GM19455 (cell line): ENCODE measurements around the gene CLIC4.
"Not testable (repeated sequence)": the region's sequence is repeated elsewhere in the genome, so short reads cannot be mapped to it uniquely, and the experiment has no call there.

Experiments
- ATAC-seq: cut with Tn5 transposase; IDR thresholded peaks from one replicate; pipeline ENCODE4 v1.9.1; 2021; ENCODE audit not compliant: unreplicated experiment

CLIC4 gene

DNA sequence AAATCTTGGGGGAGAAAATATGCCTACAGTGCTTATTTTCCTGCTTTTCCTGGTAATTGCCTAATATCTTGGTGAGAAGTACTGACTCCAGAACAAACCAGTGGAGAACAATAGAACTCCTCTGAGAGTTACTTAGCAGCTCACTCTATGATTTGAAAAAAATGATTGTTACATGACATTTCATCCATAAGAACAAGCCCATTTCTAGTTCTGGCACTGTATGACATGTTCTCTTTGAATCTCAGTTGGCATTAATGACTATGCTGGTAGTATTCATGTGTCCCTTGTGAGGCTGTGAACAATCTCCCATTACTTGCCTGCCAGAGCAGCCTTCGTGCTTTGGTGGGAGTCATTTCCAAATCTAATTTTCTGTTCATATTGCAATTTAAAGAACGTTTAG, 58.0 kb downstream of the CLIC4 start:
- no peak for ATAC-seq

DNA sequence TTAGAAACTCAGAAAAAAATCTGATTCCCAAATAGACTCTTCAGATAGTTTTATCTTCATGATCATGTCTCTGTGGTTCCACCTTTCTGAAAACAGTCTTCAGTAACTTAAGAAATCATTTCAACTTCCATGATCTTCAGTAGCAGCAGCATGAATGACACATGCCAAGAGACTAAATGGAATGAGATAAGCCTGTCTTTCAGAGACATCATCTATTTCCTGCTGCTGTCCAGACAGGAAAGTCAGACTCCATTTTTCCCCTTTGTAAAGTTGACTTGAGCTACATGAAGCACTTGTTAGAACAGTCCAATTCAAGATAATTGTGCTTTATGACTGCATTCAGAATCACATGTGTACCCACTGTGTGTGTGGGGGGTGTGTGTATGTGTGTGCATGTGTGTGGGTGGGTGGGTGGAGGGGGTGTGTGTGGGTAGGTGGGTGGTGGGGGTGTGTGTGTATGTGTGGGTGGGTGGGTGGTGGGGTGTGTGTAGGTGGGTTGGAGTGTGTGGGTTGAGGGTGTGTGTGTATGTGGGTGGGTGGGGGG, 58.8 kb downstream of the CLIC4 start:
- no peak for ATAC-seq

DNA sequence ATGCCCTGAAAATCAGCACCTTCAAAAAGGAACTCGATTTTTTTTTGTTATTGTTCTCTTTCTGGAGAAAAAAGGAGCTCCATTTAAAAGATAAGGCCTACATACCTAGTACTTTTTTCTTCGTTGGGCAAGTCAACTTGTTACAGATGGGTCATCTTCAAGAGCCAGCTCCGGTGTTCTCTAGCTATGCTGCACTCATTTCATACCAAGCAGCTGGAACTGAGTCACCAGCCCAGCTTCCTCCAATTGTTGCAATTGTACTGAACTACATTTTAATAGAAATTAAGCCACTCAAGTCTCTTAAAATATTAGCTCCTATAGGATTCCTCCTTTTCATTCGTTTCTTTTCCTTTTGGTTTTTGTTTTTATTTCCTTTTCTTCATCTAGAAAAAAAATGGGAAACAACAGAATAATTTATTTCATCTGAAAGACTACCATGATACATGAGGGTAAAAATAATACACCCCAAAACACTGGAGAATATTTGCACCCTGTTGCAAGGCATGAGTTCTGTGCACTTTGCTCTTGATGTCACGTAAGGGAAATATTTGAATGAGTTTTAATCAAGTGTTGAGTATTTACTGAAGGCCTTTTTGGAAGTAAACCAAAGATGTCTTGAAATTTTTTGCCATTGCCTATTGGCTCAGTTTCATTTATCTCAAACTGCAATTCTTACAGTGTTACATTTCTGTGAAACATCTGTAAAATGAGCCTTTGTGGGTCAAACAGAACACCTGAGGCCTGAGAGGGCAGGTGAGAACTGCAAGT, 60.5 kb downstream of the CLIC4 start:
- ATAC-seq, result no peak

DNA sequence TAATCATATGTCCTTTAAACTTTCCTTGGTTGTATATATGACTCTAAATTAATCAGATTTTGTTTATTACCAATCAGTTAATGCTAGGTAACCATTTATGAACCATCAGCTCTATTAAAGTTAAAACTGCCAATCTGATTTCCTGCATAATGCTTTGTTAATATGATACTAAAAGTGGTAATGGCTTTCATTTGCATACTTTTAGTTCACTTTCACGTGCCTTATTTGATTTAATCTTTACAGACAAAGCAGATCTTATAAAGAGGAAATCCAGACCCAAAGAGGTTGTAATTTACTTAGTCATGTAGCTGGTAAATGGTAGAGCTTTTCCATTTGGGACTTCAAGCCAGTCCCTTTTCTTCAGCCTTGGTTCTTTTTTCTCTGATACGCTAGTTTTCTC, 61.3 kb downstream of the CLIC4 start:
- no peak for ATAC-seq

DNA sequence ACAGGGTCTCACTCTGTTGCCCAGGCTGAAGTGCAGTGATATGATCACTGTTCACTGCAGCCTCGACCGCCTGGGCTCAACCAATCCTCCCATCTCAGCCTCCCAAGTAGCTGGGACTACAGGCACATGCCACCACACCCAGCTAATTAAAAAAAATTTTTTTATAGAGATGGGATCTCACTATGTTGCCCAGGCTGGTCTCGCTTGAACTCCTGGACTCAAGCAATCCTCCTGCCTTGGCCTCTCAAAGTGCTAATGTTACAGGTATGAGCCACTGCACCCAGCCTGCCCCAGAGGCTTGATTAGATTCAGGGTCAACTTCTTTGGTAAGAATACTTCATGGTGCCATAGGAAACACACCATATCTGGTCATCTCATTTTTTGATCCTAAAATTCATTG, 66.2 kb downstream of the CLIC4 start:
- ATAC-seq, result not testable (repeated sequence)

DNA sequence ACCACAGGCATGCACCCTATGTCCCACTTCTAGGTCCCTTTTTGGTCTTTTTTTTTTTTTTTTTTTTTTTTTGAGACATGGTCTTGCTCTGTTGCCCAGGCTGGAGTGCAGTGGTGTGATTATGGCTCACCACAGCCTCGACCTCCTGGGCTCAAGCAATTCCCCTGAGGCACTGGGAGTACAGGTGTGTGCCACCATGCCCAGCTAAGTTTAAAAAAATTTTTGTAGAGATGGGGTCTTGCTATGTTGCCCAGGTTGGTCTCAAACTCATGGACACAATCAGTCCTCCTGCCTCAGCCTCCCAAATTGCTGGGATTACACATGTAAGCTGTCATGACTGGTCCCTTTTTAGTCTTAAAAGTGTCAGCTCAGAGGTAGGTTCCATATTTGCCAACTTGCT, 75.0 kb downstream of the CLIC4 start:
- ATAC-seq, result not testable (repeated sequence)

DNA sequence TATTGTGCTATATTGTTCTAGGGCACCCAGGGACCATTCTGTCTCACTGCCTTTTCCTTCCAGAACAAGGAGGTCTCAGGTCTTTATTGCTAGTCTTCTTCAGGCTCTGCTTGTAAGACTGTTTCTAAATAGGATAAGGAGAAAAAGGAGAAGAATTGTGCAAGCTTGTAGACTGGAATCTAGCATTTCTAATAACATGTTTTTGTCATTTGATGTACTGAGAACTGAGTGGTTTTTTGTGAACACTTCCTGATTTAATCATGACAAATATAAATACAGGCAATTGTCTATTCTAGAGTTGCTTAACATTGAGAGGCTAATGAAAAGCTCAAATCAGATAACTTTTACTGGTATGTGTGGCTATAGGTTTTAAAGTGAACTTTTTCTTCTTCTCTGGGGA, 77.6 kb downstream of the CLIC4 start:
- ATAC-seq, result no peak

DNA sequence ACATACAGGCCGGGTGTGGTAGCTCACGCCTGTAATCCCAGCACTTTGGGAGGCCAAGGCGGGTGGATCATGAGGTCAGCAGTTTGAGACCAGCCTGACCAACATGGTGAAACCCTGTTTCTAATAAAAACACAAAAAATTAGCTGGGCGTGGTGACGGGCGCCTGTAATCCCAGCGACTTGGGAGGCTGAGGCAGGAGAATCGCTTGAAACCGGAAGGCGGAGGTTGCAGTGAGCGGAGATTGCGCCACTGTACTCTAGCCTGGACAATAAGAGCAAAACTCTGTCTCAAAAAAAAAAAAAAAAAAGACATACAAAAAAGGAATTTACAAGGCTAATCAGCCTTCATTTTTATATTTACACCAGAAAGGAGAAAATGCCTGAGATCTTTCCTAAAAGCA, 78.2 kb downstream of the CLIC4 start:
- not testable (repeated sequence) for ATAC-seq

DNA sequence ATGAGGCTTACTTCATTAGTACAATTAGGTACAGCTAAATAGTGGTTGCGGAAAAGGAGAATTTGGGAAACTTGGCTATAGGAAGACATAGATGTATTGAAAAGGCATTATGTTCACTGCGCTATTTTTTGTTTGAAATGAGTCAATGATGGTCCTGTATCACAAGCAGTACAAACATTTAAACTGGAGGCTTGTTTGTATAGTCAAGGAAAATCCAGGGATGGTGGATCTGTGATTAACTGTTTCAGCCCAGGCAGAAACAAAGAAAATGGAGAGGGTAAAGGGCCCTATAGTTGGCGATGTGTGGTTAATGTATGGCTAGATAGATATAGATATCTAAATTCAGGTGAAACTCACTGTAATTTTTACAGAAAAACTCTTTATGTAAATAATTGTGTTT, 79.9 kb downstream of the CLIC4 start:
- ATAC-seq, result no peak

DNA sequence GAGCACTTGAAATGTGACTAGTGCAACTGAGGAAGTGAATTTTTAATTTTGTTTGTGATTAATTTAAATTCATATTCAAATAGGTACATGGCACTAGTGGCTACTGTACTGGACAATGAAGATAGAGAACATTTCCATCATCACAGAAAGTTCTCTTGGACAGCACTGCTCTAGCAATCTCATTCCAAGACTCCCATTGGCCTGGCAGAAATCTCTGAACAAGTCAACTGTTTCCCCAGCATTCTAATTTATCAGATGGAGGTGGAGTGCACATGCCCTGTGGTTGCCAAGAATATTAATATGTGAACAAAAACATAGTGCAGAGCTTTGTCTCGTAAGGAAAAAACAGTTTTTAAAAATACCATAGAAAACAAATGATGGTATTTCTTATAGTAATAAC, 81.3 kb downstream of the CLIC4 start:
- no peak for ATAC-seq

DNA sequence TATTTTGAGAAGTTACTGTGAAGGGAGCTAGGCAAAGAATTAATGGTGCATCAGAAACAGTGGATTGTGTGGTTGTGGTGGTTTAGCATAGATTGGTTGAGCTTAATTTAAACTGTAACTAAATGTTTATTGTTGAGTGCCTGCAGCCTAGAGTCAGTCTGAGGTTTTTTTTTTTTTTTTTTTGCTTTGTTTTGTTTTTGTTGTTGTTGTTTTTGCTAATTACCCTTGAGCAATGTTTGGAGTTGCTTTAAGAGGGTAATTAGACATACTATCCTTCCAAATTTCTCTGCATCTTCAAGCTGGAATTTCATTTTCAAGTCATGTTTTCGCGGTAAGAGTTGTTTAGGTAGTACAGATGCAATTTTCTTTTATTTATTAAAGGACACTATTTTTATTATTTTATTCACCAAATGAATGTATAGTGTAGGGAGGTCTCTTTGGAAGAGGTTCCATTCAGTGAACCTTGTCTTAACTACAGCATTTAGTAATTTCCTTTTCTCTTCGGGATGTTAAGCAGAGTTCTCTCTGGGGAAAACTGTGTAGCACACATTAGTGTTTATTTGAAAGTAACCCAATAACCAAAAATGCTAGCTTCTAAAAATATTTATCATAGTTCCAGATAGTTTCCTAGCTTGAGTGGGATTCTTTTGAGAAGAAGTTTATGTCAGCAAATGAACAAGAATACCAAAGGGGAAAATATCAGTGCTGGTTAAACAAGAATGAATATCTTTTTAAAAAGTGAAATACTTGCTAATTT, 82.3 kb downstream of the CLIC4 start:
- no peak for ATAC-seq

DNA sequence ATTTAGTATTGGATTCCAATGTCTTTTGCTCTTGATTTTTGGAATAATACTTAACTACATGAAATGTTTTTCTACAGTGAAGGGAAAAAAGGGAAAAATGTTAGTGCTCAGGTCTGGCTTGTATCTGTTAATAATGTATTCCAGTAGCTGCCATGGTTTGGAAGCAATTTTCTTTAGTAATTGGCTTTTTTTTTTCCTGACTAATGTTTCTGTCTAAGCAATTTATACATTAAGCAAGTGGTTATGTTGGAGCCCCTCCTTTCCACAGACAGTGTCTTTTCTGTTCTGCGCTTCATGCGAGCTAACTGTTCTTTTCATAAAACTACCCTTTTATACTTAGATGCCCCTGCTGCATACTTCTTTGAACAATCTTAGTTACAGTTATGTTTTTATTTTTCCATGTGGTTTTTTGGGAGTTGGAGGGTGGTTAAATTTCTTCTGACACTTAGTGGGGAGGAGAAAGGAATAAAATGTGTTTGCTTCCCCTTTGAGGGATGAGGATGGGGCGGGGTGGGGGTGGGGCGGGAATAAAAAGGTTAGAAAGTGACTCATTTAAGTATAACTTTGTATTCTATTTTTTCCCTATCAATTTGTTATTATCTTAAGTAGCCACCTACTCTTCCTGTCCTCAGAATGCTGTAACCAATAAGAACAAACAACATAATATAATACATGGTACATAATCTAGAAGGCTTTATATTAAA, 83.1 kb downstream of the CLIC4 start:
- no peak for ATAC-seq

DNA sequence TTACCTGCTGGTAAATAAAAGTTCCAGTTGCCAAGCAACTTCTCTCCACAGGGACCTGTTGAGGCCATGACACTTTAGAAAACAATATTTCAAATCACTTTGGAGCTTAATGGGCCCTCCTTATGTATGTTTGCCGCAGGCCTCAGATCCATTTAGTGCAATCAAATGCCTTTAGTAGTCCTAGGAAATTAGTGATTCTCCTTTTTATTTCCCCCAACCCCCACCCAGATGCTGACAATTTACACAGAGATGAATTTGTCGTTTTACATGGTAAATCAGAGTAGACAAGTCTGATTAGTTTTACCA, 83.6 kb downstream of the CLIC4 start:
- ATAC-seq, result no peak

DNA sequence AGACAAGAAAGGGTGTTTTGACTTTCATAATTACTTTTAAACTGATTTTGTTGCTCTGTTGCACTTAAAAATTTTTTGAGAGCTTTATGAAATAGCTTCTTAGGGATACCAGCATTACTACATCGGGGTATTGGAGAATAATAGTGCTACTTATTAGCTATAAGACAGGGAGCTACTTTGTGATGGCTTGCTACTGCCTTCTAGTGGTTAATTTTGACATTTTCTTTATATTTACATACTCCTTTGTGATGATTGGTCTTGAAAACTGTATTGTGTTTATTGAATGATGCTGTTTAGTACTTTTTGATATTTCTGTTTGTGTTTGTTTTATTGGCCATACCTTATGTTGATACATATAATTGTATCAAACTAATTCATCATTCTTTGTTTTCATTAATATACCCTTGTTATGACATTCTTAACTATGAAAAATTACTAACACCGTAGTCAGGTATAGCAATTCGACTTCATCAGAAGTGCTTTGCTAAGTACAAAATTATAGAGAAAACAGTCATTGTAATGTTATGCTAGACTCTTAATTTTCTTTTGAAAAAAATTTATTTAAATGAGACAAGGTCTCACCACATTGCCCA, 85.5 kb downstream of the CLIC4 start:
- ATAC-seq, result no peak

DNA sequence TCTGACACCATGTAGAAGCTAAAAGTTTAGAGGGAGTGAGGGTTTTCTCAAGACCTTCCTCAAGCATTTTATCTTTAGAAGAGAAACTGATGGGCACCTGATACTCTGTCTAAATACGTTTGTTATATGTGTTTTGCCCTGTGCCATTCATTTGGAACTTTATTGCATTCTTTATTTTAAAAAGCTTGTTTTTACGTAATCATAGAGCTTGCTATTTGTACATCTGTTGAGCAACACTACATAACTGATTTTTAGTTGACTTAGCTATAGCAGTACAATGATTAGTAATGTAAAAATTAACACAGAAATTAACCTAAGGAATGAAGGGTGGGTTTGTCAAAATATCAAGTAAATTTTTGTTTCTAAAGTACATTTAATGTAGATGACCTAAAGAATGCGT, 96.3 kb downstream of the CLIC4 start:
- no peak for ATAC-seq

DNA sequence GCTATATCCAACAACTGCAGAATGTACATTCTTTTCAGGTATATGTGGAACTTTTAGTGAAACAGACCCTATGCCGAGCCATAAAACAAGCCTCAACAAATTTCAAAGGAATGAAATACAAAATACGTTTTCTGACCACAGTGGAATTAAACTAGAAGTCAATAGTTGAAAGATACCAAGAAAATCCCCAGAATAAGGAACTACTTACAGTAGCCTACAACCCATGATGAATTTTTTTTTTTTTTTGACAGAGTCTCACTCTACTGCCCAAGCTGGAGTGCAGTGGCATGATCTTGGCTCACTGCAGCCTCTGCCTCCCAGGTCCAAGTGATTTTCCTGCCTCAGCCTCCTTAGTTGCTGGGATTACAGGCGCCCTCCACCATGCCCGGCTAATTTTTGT, 101.4 kb downstream of the CLIC4 start:
- no peak for ATAC-seq

DNA sequence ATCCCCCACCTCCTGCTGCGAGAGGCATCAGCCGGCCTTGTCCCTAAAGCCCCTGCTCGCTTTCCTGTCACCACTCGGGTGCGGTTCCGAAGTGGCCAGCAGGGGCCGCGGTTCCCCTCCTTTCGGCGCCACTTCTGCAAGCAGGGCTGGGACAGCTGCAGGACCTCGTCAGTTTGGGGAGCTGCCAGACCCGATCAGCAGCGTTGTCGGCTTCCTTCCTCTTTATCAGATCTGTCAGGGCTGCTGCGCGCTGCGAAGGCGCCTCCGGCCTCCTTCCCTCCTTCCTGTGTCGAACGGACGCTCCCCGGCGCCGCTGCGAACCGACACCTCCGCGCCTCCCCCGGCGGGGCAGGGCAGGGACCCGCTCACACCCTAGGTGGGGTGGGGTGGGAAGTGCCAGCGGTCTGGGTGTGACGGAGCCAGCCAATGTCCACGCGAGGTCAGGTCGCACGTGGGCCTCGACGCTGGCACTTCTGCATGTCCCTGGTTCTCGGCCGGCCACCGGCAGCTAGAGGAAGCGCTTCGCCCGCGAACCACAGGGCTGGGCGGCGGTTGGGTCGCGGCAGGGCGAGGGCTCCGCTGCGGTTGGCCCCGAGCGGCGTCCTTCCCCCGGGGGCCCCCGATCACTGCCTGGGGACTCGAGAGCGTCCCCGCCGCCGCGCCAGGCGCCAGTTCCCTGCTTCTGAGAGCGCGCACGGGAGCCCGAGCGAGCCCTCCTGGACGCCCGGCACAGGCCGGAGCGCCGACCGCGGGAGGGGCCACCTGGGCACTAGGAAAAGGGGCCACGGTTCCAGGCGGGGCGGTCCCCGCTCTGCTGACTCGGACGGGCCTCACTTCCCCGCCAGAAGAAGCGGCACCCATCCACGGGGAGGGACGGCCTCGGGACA, 103.0 kb downstream of the CLIC4 start:
- peak; percentile 87 for ATAC-seq

DNA sequence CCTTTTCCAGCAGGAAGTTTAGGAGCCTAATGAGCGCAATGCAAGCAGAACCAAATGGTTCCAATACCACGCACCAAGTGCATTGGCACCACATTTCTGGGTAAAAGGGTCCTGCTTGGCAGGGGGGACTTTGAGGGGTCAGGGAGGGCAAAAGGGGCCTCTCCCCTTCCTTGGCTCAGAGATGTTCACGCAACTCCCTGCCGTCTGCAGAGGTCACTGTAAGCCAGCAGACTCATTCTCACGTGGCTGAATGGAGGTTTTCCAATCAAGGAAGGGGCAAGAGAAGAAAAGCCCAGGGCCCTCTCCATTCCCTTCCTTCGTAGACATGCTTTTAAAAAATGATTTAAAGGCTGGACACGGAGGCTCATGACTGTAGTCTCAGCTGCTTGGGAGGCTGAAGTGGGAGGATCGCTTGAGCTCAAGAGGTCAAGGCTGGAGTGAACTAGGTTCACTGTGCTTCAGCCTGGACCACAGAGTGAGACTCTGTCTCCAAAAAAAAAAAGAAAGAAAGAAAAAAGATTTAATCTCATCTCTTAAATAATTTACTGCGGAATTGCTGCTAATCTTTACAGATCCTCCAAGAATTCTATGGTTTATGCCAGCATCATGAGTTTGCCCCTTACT, 104.5 kb downstream of the CLIC4 start:
- ATAC-seq, result no peak

DNA sequence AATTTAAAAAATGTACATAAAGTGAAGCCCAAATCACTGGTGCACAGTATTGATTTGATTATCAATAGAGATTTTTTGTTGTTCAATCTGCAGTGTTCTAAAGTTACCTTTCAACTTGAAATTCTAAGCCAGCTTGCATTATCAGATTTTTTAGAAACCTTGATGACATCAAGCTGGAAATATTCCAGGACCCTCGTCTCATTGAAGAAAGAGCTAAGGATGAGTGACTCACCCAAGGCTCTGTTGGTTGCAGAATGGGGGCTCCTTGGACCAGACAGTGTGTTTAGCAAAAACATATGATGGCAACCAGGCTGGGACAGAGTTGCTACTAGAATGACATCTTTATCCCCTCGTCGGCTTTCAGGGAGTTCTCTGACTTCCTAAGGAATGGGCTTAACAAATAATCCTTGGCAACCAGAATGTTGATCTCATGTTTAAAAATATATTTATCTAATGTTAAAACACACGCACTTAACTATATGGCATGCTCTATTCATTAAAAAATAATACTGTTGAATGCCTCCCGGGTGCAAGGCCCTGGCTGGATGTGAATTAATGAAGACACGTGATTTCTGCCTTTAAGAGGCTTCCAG, 105.2 kb downstream of the CLIC4 start:
- ATAC-seq, result no peak

DNA sequence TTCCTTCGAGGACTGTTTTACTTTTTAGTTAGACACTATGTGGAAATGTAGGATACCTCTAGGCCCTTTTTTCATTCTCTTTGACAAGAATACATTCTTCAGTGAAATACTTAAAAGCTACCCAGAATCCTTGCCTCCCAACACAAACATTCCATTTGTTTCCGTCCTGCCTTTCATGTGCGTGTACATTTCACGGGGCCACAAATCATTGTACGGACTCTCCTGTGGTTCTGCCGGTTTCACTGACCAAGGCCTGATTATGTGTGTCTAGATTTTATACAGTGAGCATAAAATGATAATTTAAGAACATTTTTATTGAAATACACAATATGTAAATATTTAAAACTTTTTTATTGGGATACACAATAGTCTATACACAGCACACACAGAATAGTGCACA, 108.4 kb downstream of the CLIC4 start:
- ATAC-seq, result no peak
